ENCODE results near the gene CCL20. TPM values are rescaled to one million over a fixed set of nuclear protein-coding genes. Genes with fewer than 3 reads are reported as not detected.
A peak's percentile ranks its signal among the peaks of the same experiment; 100 is the strongest.

The CCL20 gene
- total and polyA plus RNA-seq, 2 of the 13 experiments (the other 11 are each of a cell fraction or from before 2014, with no cell fraction given): 223 to 903 TPM

DNA sequence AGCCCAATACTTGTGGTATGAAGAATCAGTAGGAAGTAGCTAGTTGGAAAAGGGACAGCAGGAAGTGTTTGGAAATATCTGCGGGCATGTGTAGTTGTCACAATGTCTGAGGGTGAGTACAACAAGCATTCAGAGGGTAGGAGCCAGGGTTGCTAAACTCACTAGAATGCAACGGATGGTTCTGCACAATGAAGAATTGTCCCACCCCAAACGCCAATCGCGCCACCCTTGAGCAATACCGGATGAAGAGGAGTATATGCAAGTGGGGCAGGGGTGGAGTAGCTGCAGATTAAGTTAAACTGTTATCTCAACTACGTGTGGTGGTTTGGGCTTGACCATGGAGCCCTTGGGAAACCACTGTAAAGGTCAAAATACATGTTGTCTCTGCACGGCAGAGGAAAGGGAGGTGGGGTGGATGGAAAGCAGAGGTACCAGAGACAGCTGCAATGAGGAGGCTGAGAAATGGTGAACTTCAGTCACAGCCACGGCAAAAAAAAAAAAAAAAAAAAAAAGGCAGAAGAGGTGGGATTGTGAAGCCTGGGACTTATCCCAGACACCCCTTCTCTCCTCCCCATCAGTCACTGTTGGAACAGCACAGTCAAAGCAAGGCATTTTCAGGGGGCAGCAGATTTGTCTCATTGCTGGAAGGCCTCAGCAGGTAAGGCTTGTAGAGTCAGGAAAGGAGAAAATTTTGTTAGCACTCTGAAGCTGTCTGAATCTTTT is 5.2 kb downstream of the CCL20 start (continued):
- TF ChIP-seq ARNT2 (CRISPR knock-in tag; IDR thresholded peaks at IDR 0.05; ENCODE audit: low read depth) (peak; percentile 98), KDM1A (CRISPR knock-in tag; IDR thresholded peaks at IDR 0.05) (peak; percentile 97), TBX3 (IDR thresholded peaks at IDR 0.05; ENCODE audit: borderline replicate concordance) (peak; percentile 84; the same call in 1 of the 2 replicates), PITX1 (CRISPR knock-in tag; IDR thresholded peaks at IDR 0.05) (peak; percentile 99), ZFP36L1 (CRISPR knock-in tag; IDR thresholded peaks at IDR 0.05) (peak; percentile 88; the same call in 1 of the 2 replicates), NR1H2 (CRISPR knock-in tag; IDR thresholded peaks at IDR 0.05; ENCODE audit: borderline replicate concordance, low read depth) (no peak), ZBTB20 (CRISPR knock-in tag; IDR thresholded peaks at IDR 0.05; ENCODE audit: borderline replicate concordance, low read depth) (peak; percentile 99), ZNF616 (CRISPR knock-in tag; IDR thresholded peaks at IDR 0.05; ENCODE audit: low read depth) (no peak), ESRRA (CRISPR knock-in tag; IDR thresholded peaks at IDR 0.05; ENCODE audit: low read depth) (peak; percentile 97), POLR2G (IDR thresholded peaks at IDR 0.05; ENCODE audit: low read depth, low read length) (peak; percentile 81), KDM3A (CRISPR knock-in tag; IDR thresholded peaks at IDR 0.05; ENCODE audit: low read depth) (peak; percentile 90), SMAD9 (CRISPR knock-in tag; IDR thresholded peaks at IDR 0.05) (no peak), U2AF2 (IDR thresholded peaks at IDR 0.05; ENCODE audit: low read depth, low read length) (no peak), ZNF772 (CRISPR knock-in tag; IDR thresholded peaks at IDR 0.05) (peak; percentile 94), ZNF160 (CRISPR knock-in tag; IDR thresholded peaks at IDR 0.05) (no peak; the same call in 1 of the 2 replicates), ZNF615 (CRISPR knock-in tag; IDR thresholded peaks at IDR 0.05; ENCODE audit: borderline replicate concordance) (peak; percentile 94; the same call in 1 of the 2 replicates), NBN (conservative IDR thresholded peaks at IDR 0.05) (no peak), AGO2 (optimal IDR thresholded peaks at IDR 0.05; ENCODE audit: low read depth, low read length) (no peak), ATF7-NPFF (CRISPR knock-in tag; IDR thresholded peaks at IDR 0.05; ENCODE audit: low read depth) (peak; percentile 88)
- TF ChIP-seq, protein P1, sequence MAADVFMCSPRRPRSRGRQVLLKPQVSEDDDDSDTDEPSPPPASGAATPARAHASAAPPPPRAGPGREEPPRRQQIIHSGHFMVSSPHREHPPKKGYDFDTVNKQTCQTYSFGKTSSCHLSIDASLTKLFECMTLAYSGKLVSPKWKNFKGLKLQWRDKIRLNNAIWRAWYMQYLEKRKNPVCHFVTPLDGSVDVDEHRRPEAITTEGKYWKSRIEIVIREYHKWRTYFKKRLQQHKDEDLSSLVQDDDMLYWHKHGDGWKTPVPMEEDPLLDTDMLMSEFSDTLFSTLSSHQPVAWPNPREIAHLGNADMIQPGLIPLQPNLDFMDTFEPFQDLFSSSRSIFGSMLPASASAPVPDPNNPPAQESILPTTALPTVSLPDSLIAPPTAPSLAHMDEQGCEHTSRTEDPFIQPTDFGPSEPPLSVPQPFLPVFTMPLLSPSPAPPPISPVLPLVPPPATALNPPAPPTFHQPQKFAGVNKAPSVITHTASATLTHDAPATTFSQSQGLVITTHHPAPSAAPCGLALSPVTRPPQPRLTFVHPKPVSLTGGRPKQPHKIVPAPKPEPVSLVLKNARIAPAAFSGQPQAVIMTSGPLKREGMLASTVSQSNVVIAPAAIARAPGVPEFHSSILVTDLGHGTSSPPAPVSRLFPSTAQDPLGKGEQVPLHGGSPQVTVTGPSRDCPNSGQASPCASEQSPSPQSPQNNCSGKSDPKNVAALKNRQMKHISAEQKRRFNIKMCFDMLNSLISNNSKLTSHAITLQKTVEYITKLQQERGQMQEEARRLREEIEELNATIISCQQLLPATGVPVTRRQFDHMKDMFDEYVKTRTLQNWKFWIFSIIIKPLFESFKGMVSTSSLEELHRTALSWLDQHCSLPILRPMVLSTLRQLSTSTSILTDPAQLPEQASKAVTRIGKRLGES (CRISPR knock-in tag; IDR thresholded peaks at IDR 0.05; ENCODE audit: borderline replicate concordance): no peak
- TF ChIP-seq, protein P2, sequence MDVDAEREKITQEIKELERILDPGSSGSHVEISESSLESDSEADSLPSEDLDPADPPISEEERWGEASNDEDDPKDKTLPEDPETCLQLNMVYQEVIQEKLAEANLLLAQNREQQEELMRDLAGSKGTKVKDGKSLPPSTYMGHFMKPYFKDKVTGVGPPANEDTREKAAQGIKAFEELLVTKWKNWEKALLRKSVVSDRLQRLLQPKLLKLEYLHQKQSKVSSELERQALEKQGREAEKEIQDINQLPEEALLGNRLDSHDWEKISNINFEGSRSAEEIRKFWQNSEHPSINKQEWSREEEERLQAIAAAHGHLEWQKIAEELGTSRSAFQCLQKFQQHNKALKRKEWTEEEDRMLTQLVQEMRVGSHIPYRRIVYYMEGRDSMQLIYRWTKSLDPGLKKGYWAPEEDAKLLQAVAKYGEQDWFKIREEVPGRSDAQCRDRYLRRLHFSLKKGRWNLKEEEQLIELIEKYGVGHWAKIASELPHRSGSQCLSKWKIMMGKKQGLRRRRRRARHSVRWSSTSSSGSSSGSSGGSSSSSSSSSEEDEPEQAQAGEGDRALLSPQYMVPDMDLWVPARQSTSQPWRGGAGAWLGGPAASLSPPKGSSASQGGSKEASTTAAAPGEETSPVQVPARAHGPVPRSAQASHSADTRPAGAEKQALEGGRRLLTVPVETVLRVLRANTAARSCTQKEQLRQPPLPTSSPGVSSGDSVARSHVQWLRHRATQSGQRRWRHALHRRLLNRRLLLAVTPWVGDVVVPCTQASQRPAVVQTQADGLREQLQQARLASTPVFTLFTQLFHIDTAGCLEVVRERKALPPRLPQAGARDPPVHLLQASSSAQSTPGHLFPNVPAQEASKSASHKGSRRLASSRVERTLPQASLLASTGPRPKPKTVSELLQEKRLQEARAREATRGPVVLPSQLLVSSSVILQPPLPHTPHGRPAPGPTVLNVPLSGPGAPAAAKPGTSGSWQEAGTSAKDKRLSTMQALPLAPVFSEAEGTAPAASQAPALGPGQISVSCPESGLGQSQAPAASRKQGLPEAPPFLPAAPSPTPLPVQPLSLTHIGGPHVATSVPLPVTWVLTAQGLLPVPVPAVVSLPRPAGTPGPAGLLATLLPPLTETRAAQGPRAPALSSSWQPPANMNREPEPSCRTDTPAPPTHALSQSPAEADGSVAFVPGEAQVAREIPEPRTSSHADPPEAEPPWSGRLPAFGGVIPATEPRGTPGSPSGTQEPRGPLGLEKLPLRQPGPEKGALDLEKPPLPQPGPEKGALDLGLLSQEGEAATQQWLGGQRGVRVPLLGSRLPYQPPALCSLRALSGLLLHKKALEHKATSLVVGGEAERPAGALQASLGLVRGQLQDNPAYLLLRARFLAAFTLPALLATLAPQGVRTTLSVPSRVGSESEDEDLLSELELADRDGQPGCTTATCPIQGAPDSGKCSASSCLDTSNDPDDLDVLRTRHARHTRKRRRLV (CRISPR knock-in tag; IDR thresholded peaks at IDR 0.05): peak; percentile 80
- TF ChIP-seq, protein P3, sequence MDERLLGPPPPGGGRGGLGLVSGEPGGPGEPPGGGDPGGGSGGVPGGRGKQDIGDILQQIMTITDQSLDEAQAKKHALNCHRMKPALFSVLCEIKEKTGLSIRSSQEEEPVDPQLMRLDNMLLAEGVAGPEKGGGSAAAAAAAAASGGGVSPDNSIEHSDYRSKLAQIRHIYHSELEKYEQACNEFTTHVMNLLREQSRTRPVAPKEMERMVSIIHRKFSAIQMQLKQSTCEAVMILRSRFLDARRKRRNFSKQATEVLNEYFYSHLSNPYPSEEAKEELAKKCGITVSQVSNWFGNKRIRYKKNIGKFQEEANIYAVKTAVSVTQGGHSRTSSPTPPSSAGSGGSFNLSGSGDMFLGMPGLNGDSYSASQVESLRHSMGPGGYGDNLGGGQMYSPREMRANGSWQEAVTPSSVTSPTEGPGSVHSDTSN (CRISPR knock-in tag; IDR thresholded peaks at IDR 0.05): no peak
